NAMALWA (cell line): ENCODE results near the gene TGM5.
A peak's percentile ranks its signal among the peaks of the same experiment; 100 is the strongest.
"Not testable (repeated sequence)": the region's sequence is repeated elsewhere in the genome, so short reads cannot be mapped to it uniquely, and the experiment has no call there.

Experiments used
- DNase-seq: peaks from one replicate; pipeline ENCODE4 v3.0.0-alpha.2; 2015; ENCODE audit warnings: low spot score

Gene TGM5

DNA sequence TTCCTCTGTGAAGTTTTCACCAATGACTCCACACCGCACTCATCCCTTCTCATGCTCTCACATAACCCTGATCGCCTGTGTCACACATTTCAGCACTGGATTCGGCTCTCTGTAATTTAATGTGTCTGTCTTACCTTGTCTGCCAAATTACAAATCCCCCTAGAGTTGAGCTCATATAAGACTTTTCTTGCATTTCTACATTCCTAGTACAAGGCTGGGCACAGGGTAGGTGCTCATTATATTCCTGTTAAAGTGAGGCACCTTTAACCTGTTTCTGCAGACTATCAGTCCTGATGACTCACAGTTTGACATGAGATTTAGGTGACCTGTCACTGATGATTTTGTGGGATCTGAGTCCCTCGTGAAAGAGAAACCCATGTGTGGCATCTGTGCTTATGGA lies 22.6 kb downstream of the TGM5 start:
- DNase-seq: no peak

DNA sequence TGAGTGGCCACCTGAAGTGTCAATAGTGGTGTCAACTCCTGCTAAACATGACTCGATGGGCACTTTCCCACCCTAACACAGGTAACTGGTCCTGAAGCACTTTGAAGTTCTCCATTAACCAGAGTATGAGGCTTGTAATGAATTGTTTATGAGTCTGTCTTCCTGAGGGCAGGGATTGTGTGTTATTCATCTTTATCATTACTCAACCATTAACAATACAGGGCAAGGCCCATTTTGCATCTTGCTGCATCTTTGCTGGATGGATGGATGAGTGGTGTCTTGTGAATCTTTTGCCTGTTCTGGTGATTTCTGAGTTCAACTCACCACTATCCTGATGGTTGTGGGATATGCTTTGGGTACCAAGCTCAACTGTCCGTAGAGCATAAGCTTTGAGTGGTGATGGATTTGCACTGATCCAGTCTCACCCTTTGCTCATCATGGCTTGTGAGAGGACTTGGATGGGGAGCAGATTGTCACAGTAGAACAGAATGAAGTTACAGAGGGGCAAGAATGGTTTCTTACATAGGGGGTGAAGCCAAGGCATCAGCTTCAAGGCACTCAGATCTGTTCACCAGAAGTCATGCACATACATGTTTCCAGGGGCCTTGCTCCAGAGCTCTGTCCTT lies 23.6 kb downstream of the TGM5 start:
- no peak for DNase-seq

DNA sequence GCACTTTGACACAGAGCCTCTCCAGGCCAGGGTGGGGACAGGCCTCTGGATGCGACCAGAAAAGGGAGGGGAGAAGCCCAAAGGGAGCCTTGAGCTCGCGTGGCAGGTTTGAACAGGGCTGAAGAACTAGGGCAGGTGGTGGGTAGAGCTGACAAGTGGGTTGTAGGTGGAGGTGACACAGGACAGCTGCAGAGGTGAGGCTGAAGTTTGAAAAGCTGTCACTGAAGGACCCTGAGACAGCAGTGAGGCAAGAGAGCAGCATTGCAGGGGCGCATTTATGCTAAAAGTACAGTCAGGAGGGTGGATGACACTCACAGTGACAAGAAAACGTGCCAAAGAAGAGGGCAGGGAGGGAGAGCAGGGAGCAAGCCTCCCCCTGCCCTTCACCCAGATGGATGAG lies 24.1 kb downstream of the TGM5 start:
- no peak for DNase-seq

DNA sequence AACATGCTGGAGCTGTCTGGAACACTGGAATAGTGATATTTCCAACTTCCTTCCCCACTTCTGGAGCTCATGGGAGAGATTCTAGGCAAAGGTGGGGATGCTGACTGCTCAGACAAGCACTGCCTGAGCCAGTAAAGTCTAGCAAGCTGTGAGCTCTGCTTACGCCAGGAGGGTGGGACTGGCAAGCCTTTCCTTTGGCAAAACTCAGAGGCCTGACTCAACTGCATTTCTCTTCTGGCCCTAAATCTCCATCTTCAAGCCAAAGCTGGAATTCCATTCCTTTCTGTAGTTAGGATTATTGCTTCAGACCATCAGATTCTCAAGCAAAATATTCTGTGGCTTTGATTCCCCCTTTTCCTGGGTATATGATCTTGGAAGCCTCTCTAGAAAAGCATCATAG lies 25.6 kb downstream of the TGM5 start:
- no peak for DNase-seq

DNA sequence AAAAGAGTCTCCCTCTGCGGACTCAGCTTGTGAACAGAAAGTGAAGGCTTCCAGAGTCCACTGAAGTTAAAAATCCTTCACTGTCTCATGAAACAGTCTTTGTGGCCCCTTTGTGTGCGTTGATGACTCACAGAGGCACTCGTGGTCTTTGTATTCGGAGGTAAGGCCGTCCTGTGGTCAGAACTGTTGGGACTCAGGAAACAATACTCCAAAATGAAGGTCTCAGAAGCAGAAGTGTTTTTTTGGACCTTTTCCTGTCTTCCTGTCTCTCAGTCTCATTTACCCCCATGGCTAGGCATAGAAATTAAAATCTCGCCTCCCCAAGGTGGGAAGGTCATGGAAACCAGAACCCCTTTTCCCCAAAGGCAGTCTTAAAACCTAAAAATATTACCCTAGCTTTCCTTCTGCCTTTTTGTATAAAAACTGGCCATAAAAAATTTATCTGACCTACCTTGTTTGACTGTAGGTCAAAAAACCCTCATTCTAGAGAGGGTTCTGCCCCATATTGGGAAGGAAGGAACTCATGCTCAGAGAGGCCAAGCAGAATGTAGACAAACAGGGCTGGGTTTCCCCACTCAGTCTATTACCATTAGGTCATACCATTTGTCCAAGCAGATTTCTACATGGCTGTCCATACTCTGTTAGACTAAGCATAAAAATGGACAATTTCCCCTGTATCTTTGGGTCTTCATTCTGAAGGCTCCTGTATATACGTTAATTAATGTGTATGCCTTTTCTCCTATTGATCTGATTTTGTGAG lies 26.8 kb downstream of the TGM5 start:
- DNase-seq: no peak

DNA sequence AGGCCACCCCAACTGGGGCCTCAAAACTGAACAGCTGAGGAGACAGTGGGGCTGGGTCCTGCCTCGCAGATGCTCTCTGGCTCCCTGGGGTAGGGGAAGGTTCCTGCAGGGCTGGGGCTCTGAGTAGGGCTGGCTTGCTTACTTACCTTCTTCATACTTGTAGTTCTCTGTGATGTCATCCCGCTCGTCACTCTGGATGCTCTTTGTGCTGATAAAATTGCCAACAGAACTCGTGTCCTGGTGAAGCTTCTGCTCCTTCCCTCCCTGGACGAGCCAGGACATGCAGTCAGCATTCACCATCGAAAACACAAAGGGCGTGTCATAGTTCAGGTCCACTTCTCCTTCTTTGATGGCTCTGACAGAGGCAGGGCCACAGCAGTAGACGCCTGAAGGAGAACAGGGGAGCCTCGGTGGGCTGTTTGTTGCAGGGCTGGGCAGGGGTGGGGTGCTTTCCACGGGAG lies 28.0 kb downstream of the TGM5 start:
- no peak for DNase-seq

DNA sequence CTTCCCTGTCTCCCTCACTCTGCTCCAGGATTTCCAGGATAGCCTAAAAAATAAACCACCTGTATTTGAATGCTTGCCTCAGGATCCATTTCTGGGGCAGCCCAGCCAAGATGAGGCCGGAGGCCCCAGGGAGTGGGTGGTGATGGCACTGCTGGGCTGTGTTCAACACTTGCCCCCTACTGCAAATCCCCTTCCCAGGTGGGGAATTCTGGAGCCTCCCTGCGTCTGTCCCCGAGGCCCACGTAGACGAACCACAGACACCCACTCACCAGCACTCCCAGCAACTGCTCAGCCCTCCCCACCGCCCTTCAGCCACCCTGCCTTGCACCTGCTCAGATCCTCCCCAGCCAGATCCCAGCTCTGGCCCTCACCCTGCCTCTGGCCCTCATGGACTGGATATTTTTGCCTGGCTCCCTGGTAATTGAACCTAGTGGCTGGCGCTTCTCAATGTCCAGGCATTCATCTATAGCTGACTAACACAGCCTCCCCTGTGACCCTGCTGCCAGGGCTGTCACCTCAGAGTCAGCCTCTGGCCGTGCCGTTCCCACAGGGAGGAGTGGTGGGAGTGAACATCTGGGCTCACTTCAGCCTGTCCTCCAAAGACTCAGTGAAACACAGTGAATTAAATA lies 28.8 kb downstream of the TGM5 start:
- DNase-seq: no peak

DNA sequence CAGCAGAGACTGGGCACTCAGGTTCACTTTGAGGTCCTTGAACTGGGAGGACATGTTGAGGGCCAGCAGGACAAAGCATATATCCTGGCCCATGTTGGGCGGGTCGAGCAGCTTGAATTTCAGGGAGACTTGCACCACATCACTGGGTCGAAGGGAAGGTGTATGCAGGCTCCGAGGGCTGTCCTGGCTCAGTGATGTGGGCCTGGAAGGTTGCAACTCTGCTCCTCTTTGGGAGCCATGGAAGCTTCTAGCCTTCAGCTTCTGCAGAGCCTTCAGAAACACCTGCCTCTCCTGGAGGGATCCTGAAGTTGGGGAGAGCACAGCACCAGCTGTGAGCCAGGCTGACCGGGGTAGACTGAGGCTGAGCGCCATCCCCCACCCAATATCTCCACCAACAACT lies 31.2 kb downstream of the TGM5 start:
- no peak for DNase-seq

DNA sequence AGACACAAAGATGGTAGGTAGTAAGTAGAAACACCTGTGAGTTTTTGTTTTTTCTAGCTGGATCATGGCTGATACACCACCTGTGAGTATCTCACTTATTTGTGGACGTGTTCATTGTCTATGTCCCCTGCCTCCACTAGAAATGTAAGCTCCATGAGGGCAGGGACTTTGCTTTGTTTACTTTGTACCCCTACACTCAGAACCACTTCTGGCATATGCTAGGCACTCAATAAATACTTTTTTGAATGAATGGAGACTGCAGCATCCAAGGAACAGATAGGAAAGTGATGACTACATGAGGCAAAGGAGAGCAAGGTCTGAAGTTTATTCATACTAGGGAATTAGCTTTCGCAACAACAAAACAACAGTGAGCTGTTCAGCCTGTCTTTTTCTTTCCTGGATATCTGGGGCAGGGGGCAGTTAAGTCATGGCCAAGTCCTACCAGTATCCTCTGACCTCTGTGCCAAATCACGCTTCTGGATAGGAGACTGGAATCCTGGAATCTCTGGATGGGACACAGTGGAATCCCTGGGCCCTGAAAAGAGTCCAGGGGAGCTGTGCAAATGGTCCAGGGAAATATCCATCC lies 34.3 kb downstream of the TGM5 start:
- DNase-seq: no peak

DNA sequence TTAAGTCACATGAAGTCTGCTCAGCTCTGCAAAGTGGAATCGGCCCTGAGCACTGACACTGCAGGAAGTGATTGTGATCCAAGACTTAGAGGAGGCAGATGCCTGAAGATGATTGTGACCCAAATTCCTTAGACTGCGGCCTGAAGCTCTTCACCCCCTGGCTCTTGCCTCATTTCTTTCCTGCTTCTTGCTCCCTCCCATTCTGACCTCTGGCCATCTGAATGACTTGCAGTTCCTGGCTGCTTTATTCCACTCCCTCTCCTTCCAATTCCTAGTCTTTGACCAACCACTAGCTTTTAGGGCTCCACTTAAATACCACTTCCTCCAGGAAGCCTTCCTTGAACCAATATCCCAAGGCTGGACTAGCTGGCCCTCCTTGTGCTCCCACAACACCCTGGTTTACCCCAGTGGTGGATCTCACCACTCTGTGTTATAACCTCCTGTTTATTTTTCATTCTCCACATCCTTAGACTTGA lies 36.0 kb downstream of the TGM5 start:
- no peak for DNase-seq

DNA sequence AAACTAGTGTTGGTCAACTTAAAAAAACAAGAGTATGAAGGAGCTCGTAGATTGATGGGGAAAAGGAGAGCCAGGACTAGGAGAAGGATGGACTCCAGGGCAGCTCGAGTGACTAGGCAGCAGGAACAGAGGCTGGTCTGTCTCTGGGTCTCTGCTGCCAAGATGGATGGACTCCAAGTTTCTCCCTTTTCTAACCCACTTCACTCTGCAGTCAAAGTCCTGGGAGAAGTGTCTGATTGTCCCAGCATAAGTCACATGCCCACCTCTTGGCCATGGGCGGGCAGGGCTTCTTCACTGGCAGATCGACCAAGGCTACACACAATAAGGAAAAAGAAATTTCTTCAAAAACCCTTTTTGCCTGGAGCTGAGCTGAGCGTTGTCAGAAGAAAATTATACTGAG lies 36.8 kb downstream of the TGM5 start:
- no peak for DNase-seq

DNA sequence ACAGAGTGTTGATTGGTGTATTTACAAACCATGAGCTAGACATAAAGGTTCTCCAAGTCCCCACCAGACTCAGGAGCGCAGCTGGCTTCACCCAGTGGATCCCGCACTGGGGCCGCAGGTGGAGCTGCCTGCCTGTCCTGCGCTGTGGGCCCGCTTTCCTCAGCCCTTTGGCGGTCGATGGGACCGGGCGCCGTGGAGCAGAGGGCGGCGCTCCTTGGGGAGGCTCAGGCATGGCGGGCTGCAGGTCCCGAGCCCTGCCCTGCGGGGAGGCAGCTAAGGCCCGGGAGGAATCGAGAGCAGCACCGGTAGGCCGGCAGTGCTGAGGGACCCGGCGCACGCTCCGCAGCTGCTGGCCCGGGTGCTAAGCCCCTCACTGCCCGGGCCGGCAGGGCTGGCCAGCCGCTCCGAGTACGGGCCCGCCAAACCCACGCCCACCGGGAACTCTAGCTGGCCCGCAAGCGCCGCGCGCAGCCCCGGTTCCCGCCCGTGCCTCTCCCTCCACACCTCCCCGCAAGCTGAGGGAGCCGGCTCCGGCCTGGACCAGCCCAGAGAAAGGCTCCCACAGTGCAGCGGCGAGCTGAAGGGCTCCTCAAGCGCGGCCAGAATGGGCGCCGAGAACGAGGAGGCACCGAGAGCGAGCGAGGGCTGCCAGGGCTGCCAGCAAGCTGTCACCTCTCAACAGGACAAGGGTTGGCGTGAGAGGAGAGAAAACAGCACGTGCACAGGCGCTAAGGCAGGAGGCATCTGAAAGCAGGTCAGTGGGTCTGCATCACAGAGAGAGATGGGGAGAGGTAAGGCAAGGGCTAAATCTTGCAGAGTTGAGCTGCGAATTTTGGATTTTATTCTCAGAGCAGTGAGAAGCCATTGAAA lies 40.1 kb downstream of the TGM5 start:
- DNase-seq: no peak

DNA sequence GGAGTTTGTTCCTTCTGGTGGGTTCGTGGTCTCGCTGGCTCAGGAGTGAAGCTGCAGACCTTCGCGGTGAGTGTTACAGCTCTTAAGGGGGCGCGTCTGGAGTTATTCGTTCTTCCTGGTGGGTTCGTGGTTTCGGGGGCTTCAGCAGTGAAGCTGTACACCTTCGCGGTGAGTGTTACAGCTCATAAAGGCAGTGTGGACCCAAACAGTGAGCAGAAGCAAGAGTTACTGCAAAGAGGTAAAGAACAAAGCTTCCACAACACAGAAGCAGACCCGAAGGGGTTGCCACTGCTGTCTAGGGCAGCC lies 40.8 kb downstream of the TGM5 start:
- DNase-seq: not testable (repeated sequence)

DNA sequence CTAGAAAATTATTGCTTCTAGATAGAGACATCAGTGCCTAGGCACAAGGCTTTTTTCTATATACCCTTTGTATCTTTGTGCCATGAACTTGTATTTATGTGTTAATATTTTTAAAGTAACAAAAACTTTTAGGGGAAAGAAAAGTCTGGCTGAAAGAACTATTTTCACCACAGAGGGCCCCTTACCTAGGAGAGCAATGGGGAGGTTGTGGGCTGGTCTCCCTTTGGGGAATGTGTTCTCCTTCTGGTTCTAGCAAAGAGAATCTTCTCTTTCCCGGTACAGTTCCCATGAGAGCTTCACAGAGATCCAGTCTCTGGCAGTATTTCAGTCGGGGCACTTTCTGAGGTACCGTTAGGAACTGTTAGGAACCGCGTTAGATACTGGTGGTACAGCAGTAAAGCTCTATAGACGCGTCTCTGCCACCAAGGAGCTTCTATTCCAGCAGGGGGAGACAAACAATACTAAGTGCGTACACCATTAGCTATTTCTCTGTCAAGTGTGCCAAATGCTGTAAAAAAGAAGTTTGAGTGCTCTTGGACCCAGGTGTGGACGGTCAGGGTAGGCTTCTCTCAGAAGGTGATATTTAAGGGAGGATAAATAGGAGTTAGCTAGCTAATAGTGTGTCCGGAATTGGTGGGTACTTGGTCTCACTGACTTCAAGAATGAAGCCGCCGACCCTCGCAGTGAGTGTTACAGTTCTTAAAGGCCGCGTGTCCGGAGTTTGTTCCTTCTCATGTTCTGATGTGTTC lies 41.4 kb downstream of the TGM5 start:
- peak; percentile 76 for DNase-seq

DNA sequence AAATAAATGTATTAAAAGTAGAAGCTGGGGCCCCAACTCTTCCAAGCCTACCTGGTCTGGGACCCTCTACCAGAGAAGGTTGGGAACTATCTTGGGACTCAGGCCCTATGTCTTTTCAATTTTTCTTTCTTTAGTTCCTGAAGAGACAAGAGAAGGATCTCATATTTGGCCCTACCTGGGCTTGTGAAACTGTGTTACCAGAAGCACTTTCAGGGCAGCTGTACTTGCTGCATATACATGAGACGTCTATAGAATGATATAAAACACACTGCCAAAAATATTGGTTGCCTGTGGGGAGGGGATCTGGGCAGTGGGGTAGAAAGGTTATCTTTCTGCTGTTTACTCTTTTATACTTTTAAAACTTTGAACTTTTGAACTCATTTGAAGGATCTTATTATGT lies 45.3 kb downstream of the TGM5 start:
- DNase-seq: no peak

DNA sequence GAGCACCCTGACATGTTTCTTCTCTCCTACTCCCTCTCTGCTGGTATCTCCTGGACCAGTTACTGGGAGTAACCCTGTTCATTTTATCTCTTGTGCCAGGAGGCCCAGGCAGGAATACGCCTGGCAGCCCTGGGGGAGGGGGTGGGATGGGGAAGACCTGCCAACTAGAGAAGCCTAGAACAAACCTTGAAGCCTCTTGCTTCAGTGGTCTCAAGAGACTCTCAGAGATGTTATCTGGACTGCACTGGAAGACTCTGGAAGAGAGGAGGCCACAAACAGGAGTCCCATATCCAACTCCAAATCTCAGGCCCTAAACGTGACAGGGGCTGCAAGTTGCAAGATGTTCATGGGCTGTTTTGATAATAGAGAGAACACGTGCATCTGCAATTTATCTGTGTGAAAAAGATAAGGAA lies 45.7 kb downstream of the TGM5 start, which contains the start of gene EPB42:
EPB42 (minus strand) TSS at position 28 of the 413 bp plus-strand sequence. CDS start 193 bp downstream, outside the sequence.
- no peak for DNase-seq

DNA sequence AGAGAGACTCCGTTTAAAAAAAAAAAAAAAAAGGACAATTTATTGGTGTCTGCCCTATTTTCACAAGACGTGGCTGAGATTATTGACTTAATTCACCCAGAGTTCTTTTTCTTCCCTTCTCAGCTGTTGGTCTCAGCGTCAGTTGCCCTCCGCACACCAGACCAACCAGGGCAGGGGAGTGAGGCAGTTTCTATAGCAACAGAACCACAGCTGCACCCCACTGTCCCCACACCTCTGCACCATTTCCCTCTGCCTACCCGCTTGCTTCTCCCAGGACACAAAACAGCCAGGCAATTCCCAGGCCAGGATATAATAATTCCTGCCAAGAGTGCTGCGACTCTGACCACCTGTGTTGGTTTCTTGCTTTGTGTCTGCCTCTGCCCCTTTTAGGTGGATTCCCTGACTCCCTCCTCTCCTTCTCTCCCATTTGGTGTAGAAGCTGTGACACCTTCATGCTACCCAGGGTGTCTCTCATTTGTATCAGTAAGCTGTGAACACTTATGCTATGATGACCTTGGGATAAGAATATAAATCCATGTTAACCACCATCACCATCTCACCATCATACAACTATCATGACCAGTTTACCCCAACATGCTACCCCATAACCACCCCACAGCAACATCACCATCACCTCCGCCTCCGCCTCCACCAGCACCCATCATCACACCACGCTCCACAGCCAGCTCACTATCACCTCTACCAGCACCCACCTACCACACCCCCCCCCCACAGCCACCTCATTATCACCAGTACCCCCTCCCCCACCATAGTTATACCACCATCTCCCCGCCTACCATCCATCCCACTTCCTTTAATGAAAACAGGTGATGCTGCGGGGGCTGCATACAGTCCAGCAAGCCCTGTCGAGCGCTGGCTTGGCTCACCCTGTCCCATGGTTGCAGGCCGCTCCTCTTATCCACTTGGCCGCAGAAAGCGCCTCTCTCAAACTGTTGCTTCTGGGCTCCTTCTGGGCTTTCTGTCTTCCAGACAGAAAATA lies 46.5 kb downstream of the TGM5 start:
- no peak for DNase-seq

DNA sequence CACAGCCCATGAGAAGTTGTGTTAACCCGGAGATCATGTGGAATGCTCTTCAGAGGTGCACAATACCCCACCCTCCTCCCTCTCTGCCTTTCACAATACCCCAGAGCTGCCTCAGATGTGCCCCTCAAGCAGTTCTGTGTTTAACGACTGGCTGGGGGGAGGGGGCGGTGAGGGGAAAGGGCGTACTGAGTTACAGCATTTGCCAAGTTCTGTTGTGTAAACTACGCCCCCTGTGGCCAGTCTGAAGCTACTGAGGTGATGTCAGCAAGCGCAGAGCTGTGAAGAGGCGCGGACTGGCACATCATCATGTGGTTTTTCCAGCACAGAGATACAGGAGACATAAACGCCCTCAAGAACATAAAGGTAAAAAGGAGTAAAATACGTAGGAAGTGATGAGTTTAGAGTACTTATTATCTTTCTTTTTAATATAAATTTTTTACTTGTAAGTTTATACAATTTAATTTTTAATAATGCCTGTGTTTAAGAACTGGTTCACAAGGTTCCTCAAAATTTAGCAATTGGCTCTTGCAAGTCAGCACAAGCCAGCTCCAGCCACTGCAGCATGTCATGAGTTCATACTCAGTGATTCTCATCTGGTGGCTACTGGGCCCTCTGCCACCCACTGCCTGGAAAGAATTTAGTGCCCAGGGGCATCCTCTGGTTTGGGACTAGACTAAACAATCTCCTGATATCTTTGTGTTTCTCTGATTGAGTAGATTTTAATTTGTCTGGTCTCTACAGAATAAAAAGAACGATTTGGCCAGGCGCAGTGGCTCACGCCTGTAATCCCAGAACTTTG lies 47.6 kb downstream of the TGM5 start:
- peak; percentile 25 for DNase-seq

DNA sequence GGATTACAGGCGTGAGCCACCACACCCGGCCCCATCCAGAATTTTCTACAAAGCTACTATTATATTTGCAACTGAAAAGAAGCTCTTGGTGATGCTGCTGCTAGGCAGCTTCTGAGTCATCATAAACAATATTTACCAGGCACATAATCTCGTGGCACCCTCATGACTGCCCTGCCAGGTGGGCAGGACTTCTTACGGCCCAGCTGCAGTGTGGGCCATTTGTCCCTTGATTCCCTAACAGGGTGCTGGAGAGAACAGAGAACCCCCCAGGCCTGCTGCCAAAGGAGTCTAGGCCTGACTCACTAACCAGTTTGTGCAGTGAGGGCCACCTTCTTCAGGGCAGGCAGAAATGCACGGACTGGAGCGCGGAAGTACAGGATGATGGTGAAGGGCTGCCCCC lies 50.8 kb downstream of the TGM5 start:
- no peak for DNase-seq
